ENCODE data around the gene INS. TPM values are rescaled to one million over a fixed set of nuclear protein-coding genes. Genes with fewer than 3 reads are reported as not detected.

Gene INS
- total RNA-seq, 1 experiment from 2014 or later = not detected

GRCh38 chr11:2192435-2192834 lies 31.4 kb upstream of the INS start:
- Histone ChIP-seq H4K20me1 (ENCODE audit: control insufficient read depth, insufficient read depth, insufficient read length) (no peaks in the 10 kb centered on the region), H3K56ac (ENCODE audit: insufficient read length, low read depth, low read length) (no peak overlapping the region), H3T11ph (ENCODE audit: low read length) (no peak overlapping the region), H3K27me3 (ENCODE audit: insufficient read depth, low read length) (no peaks in the 10 kb centered on the region; the same call in 1 of the 2 replicates), H4K8ac (replicated peaks; ENCODE audit: insufficient read length, low read depth, low read length) (no peak overlapping the region), H3K79me2 (ENCODE audit: insufficient read depth, low read length) (no peaks in the 10 kb centered on the region), H3K18ac (ENCODE audit: insufficient read length, low read depth, low read length) (no peak overlapping the region), H4K5ac (ENCODE audit: insufficient read length, low read depth, low read length) (no peak overlapping the region), H3K14ac (ENCODE audit: insufficient read depth, low read length) (no peak overlapping the region), H3K4me1 (ENCODE audit: insufficient read depth, low read length) (no peaks in the 10 kb centered on the region), H3K23ac (ENCODE audit: insufficient read length, low read depth, low read length) (no peak overlapping the region), H2BK20ac (ENCODE audit: low read depth, low read length, poor library complexity, severe bottlenecking) (no peak overlapping the region), H3K27ac (ENCODE audit: insufficient read length, low read depth, low read length) (no peak overlapping the region), H3K23me2 (ENCODE audit: insufficient read length, low read depth, low read length, poor library complexity, severe bottlenecking) (no peaks in the 10 kb centered on the region), H2BK12ac (ENCODE audit: insufficient read length, low read depth, low read length) (no peak overlapping the region), H3K9ac (ENCODE audit: extremely low read depth, insufficient read length, low read length) (no peak overlapping the region), H3K9me3 (ENCODE audit: control insufficient read depth, low read depth, low read length) (no peaks in the 10 kb centered on the region), H4K91ac (ENCODE audit: insufficient read length, low read depth, low read length) (no peak overlapping the region), H2BK5ac (ENCODE audit: insufficient read length, low read length) (no peak overlapping the region), H3K79me1 (ENCODE audit: insufficient read depth, low read depth, low read length, poor library complexity, severe bottlenecking) (no peaks in the 10 kb centered on the region), H3K4me2 (ENCODE audit: insufficient read depth, insufficient read length, low read length) (no peak overlapping the region), H3K4ac (ENCODE audit: low read depth, low read length) (no peak overlapping the region), H2AFZ (ENCODE audit: low read length) (no peak overlapping the region), H2AK5ac (ENCODE audit: insufficient read length, low read length) (no peak overlapping the region), H2BK120ac (ENCODE audit: low read depth, low read length, poor library complexity, severe bottlenecking) (no peak overlapping the region), H2BK15ac (ENCODE audit: low read depth, low read length) (no peak overlapping the region)
- H3K27me3 Mint-ChIP-seq (ENCODE audit: low read depth) = peaks cover 33% of the 10 kb centered on the region
- WGBS (ENCODE audit: extremely low coverage, insufficient read length, low lambda C conversion rate) = no CpG with 5 or more reads among the region's 10 CpGs
- H3K27ac Mint-ChIP-seq = no peak overlapping the region
- TF ChIP-seq CTCF (conservative IDR thresholded peaks at IDR 0.05) = no peak
- H3K4me3 Mint-ChIP-seq = no peak overlapping the region
- H3K4me1 Mint-ChIP-seq = peaks cover 0 to 5% of the 10 kb centered on the region in 2 experiments; a peak in 2 of 4 replicates
- no peak for DNase-seq
- no peaks in the 10 kb centered on the region for H3K9me3 Mint-ChIP-seq
- no peaks in the 10 kb centered on the region for H3K36me3 Mint-ChIP-seq (ENCODE audit: insufficient read depth in 1 of 3, low read depth in 3 of 3)

Measured in H9 (cell line).